Measurements from ENCODE around the gene MAML3.

The MAML3 gene

DNA sequence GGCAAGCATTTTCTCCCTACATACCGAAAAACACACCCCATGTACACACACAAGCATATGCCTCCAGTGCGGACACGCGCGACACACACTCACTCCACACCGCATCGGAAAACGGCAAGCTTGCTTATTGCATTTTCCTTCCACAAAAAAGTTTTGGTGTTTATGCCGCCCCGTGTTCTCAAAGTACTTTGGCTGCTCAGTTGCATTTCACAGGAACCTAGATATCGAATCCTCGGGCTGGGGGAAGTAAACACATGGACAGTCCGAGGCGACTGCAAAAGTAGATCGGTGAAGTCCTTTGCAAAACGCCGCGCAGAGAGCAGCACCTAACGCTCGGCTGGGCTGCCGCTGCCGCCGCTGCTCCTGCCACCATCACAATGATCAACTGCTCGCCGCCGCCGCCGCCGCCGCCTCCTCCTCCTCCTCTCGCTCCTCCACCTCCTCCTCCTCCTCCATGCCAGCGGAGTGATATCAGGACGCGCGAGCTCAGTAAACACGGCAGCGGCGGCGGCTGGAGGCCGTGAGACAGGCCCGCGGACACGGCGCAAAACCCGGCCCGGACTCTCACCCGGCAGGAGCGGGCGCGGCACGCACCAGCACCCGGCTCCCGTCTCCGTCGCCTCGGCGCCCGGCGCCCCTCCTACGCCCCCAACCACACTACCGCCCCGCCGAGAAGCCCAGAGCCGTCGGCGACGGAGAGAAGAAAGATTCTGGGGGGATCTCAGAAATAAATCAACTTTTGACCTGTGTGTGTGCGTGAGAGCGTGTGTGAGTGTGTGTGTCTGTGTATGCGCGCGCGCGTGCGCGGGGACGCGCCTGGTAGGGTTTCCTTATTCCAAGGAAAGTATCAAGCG lies at the start of gene MAML3:
TSS of gene MAML3 (minus strand) at position 467 of the 854 bp plus-strand sequence. CDS start 857 bp downstream, outside the sequence.
- peak; percentile 38 for DNase-seq

GRCh38 chr4:140198942-140199341 lies 45.0 kb upstream of the MAML3 start:
- DNase-seq: no peak

GRCh38 chr4:140195806-140196205 lies 41.8 kb upstream of the MAML3 start:
- DNase-seq: no peak

- no peak for DNase-seq
These were observed 35.8 kb upstream of the MAML3 start for GRCh38 chr4:140189805-140190204.

- DNase-seq: no peak
These were observed 35.0 kb upstream of the MAML3 start for GRCh38 chr4:140188975-140189374.

DNA sequence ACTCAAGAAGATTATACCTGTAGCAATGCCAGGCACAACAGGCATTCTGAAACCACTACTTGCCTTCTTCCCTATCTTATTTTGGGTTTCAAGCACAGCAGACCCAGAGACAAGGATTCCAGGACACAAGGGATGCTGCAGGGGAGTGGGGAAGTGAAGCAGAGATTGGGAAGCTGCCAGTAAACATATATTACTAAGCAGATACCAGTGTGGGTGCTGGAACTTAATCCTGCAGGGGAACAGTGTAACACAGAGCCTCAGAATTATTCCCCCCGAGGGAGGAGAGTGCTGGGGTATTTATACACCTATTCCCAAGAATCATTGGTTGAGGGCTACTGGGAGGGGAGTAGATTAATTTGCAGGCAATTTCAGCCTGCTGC lies 33.3 kb upstream of the MAML3 start:
- DNase-seq: no peak

- DNase-seq: no peak
These were observed 32.8 kb upstream of the MAML3 start for GRCh38 chr4:140186651-140187315.

DNA sequence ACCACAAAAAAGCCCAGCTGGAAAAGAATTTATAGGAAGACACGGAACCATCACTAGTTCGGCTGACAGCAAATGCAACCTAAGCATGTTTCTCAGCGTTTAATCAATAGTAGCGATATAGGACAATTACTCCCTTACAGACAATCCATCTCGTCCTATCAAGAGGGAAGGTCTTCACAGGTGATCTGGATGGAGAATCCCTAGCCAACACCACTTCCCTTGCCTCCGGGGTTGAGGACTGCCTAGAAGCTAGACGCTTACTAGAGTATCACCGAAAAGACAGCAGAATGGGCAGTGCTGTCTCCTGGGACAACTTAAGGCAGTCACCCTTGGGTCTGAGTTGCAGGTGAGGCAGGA lies 32.1 kb upstream of the MAML3 start:
- no peak for DNase-seq

GRCh38 chr4:140185412-140186081 lies 31.6 kb upstream of the MAML3 start:
- DNase-seq: no peak

DNA sequence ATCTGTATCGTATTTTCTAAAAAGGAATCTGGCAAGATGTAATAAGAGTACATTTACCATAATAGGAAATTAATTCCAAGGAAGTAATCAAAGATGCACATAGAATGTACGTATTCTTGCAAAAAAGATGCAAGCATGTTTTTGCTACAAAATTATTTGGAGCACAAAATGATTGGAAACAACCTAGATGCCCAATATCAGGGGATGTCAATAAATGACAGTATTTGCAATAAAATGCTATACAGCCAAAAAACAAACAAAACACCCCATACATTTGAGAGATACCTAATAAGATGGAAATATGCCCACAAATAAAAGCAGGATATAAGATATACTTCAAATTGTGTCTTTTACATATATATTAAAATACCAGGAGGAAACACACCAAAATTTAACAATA lies 29.3 kb upstream of the MAML3 start:
- DNase-seq: no peak

DNA sequence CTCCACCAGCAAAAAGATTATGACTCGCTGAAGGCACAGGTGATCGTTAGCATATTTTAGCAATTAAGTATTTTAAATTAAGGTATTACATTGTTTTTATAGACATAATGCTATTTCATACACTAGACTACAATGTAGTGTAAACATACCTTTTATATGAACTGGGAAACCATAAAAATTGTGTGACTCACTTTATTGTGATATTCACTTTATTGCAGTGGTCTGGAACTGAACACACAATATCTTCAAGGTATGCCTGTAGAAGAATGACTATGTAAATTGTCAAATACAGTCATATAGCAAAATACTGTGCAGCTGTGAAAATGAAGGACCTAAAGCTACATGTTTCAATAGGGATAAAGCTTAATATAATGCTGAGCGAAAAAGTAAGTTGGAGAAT lies 26.6 kb upstream of the MAML3 start:
- no peak for DNase-seq

DNA sequence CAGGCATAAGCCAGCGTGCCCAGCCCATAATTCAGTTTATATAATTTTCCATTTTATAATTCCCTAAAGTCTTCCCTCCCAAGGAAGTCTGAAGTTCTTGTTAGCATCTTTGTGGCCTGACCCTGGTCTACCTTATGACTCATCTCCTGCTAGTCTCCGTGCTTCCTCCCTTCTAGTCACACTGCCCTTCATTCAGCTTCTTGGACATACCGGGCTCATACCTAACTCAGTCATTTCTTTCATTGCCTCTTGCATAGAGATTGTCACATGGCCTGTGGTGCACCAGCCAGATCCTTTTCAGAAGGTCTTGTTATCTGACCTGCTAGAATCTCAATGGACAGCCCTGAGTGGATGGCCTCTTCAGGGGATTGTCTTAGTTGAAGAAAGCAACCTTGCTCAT lies 22.8 kb upstream of the MAML3 start:
- DNase-seq: no peak

- DNase-seq: no peak
These were observed 20.6 kb upstream of the MAML3 start for GRCh38 chr4:140174543-140174942.

DNA sequence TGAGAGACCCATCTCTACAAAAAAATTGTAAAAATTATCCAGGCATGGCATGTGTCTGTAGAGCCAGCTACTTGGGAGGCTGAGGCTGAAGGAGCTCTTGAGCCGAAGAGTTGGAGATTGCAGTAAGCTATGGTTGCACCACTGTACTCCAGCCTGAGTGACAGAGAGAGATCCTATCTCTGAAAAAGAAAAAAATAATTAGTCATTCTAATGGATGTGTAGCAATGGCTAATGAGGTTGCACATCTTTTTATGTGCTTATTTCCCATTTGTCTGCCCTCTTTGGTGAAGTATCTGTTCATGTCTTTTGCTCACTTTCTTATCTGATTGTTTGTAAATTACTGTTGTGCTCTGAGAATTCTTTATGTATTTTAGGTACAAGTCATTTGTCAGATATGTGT lies 19.0 kb upstream of the MAML3 start:
- DNase-seq: no peak

GRCh38 chr4:140170299-140170698 lies 16.3 kb upstream of the MAML3 start:
- DNase-seq: no peak

DNA sequence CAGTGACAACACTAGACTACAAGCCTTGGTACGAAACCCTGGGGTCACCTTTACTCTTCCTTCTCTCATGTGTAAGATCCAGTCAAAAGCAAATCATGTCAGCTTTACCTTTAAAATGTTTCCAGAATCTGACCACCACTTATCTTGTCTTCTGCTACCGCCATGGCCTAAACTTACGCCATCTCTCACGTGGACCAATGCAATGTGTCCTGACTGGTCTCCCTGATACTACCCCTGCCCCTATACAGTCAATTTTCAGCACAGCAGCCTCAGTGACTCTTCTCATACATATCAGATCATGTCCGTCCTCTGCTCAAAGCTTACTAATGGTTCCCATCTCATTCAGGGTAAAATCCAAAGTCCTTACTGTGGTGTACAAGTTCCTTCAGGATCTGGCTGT lies 15.0 kb upstream of the MAML3 start:
- DNase-seq: no peak

DNA sequence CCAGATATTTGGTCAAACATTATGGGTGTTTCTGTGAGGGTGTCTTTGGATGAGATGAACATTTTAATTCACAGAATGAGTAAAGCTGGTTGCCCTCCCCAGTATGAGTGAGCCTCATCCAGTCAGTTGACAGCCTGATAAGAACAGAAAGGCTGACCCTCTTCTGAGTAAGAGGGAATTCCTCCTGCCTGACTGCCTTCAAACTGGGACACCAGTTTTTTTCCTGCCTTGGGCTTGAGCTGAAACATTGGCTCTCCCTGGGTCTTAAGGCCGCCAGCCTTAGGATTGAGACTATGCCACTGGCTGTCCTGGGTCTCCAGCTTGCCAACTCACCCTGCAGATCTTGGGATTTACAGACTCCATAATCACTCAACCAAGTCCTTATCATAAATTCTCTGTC lies 14.5 kb upstream of the MAML3 start:
- DNase-seq: no peak

GRCh38 chr4:140163029-140163810 lies 9.2 kb upstream of the MAML3 start:
- DNase-seq: no peak

DNA sequence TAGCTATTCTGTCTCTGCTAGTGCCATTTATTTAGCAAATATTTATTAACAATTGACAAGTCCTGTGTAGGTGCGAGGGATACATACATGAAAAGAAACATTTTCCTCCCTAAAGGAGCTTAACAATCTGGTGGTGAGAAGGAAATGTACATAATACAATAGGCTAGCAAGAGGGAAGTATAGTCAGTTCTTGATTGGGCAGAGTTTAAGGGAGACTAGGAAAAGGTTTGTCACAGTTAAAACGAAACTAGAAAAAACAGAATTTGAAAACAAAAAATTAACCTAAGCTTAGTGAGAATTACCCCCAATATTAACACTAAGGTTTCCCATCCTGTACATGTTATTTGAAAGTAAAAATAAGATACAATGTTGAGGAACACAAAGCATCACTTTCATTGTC lies 8.6 kb upstream of the MAML3 start:
- DNase-seq: no peak

- no peak for DNase-seq
These were observed 4.5 kb upstream of the MAML3 start for GRCh38 chr4:140158365-140159030.

GRCh38 chr4:140157341-140157740 lies 3.4 kb upstream of the MAML3 start:
- no peak for DNase-seq

DNA sequence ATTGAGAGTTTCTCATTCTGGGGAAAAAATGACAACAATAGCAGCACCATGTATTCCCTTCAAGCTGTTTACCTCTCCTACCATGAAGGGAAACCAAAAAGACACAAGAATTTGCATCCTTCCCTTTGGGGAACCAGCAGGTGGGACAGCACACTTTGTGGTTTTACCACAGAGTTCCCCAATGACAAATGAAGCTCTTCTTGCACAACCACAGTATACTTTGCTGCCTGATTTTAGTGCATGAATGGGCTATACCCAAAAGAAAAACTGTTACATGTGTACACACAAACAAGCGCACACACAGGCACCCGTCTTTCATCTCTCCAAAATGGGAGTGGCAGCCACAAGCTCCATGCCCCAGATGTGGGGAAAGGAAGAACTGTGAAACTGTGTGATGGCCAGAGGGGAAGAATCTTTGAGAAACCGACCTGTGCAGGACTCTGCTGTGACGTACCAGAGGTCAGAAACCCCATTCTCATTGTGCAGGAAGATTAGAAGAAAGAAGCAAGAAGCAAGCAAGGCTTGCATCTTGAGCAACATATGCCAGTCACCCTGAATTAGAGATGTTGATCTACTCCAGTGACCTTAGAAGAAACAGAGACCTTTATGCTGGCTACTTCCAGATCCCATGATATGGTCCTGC lies 2.7 kb upstream of the MAML3 start:
- no peak for DNase-seq
